SK-N-SH (cell line): ENCODE results near the gene FAM168A.

Source experiments
- CHD2 ChIP-seq: fragments of 150-350 bp; IDR thresholded peaks from 2 replicates; pipeline ENCODE4 v1.6.1; 2018; ENCODE audit warnings: low read length; ENCODE audit not compliant: partially characterized antibody
- EZH2phosphoT487 ChIP-seq: fragments of 200-600 bp; sonication (generic); IDR thresholded peaks from 2 replicates; pipeline ENCODE4 v1.6.1; 2017; ENCODE audit warnings: low read depth, mixed run types, mild to moderate bottlenecking, antibody characterized with exemption, moderate library complexity, borderline replicate concordance
- RAD21 ChIP-seq: IDR thresholded peaks from 2 replicates; pipeline ENCODE4 v1.6.1; 2012; ENCODE audit warnings: mild to moderate bottlenecking, low read length
- YY1 ChIP-seq: IDR thresholded peaks from 2 replicates; pipeline ENCODE4 v1.4.0; 2012; ENCODE audit warnings: low read depth, mild to moderate bottlenecking
- TF ChIP-seq, protein P1 (sequence below): fragments of 200-600 bp; sonication (generic); IDR thresholded peaks from 2 replicates; pipeline ENCODE4 v1.6.1; 2017; ENCODE audit warnings: antibody characterized with exemption, mild to moderate bottlenecking, moderate library complexity
- TF ChIP-seq, protein P2 (sequence below): fragments of 150-350 bp; IDR thresholded peaks from 2 replicates; pipeline ENCODE4 v1.6.1; 2016; ENCODE audit warnings: mild to moderate bottlenecking, low read depth, low read length

DNA sequence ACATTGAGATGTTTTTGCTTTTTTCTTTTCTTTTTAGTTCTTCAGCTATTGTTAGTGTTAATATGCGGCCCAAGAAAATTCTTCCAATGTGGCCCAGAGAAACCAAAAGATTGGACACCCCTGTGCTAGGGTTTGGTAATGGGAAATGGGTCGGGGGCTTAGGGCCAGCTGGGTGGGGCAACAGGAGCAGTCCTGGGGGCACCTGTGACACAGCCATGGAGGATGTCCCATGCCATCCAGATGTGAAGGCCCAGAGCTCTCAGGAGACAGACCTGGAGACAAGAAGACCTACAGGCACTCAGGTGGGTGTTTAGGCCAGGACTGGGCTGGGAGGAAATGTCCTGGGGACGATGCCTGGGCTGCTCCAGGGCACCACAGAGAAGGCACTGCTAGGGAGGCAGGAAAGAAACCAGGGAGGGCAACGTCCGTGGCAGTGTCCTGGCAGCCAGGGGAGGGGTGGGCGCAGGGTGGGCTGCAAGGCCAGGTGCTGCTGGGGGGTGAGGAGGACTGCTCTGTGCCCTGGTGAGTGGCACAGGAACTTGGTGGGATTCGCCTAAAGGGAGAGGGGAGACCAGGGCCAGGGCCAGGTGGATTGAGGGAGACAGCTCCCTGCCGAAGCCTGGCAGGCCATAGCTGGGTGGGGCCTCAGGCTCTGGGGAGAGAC, 200.3 kb downstream of the FAM168A start:
- TF ChIP-seq, protein P1, sequence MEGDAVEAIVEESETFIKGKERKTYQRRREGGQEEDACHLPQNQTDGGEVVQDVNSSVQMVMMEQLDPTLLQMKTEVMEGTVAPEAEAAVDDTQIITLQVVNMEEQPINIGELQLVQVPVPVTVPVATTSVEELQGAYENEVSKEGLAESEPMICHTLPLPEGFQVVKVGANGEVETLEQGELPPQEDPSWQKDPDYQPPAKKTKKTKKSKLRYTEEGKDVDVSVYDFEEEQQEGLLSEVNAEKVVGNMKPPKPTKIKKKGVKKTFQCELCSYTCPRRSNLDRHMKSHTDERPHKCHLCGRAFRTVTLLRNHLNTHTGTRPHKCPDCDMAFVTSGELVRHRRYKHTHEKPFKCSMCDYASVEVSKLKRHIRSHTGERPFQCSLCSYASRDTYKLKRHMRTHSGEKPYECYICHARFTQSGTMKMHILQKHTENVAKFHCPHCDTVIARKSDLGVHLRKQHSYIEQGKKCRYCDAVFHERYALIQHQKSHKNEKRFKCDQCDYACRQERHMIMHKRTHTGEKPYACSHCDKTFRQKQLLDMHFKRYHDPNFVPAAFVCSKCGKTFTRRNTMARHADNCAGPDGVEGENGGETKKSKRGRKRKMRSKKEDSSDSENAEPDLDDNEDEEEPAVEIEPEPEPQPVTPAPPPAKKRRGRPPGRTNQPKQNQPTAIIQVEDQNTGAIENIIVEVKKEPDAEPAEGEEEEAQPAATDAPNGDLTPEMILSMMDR, result no peak
- no peak for TF ChIP-seq CHD2
- TF ChIP-seq EZH2phosphoT487, result no peak
- no peak for TF ChIP-seq RAD21
- TF ChIP-seq, protein P2, sequence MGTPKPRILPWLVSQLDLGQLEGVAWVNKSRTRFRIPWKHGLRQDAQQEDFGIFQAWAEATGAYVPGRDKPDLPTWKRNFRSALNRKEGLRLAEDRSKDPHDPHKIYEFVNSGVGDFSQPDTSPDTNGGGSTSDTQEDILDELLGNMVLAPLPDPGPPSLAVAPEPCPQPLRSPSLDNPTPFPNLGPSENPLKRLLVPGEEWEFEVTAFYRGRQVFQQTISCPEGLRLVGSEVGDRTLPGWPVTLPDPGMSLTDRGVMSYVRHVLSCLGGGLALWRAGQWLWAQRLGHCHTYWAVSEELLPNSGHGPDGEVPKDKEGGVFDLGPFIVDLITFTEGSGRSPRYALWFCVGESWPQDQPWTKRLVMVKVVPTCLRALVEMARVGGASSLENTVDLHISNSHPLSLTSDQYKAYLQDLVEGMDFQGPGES, result no peak
- no peak for TF ChIP-seq YY1
